Neuronal stem cell (in vitro differentiated cells): ENCODE data around the gene CEP295NL.
A peak's percentile ranks its signal among the peaks of the same experiment; 100 is the strongest.

ENCODE experiments used
- DNase-seq: peaks from one replicate; pipeline ENCODE4 v3.0.0-alpha.2; 2013; ENCODE audit warnings: low spot score
- H2AFZ ChIP-seq: one replicate; pipeline ENCODE4 v1.6.1; 2013; ENCODE audit warnings: mild to moderate bottlenecking, low read length, inconsistent platforms
- H2AK5ac ChIP-seq: 2 replicates; pipeline ENCODE4 v1.6.1; 2013; ENCODE audit warnings: low read depth, mild to moderate bottlenecking, inconsistent platforms, low read length, moderate library complexity, mixed read lengths
- H2BK120ac ChIP-seq: 2 replicates; pipeline ENCODE4 v1.6.1; 2013; ENCODE audit warnings: low read depth, mild to moderate bottlenecking, inconsistent platforms, low read length, moderate library complexity, mixed read lengths
- H2BK12ac ChIP-seq: one replicate; pipeline ENCODE4 v1.6.1; 2013; ENCODE audit warnings: low read length, inconsistent platforms
- H2BK15ac ChIP-seq: 2 replicates; pipeline ENCODE4 v1.6.1; 2013; ENCODE audit warnings: mild to moderate bottlenecking, low read length, inconsistent platforms, mixed read lengths
- H2BK5ac ChIP-seq: one replicate; pipeline ENCODE4 v1.6.1; 2013; ENCODE audit warnings: inconsistent platforms, mild to moderate bottlenecking, low read length, moderate library complexity
- H3K14ac ChIP-seq: one replicate; pipeline ENCODE4 v1.6.1; 2013; ENCODE audit warnings: low read length, inconsistent platforms
- H3K18ac ChIP-seq: 2 replicates; pipeline ENCODE4 v1.6.1; 2013; ENCODE audit warnings: low read length, inconsistent platforms
- H3K23ac ChIP-seq: 2 replicates; pipeline ENCODE4 v1.6.1; 2013; ENCODE audit warnings: low read depth, mild to moderate bottlenecking, mixed read lengths, low read length, inconsistent platforms; ENCODE audit not compliant: poor library complexity
- H3K27ac ChIP-seq: replicated peaks from 3 replicates; pipeline ENCODE4 v1.5.1; 2013; ENCODE audit warnings: low read length, inconsistent platforms
- H3K27me3 ChIP-seq, 3 experiments: 2 replicates each; pipeline ENCODE4 v1.6.1; 2013; ENCODE audit warnings: low read length in 3 of 3, mild to moderate bottlenecking in 2 of 3, inconsistent platforms in 1 of 3, low read depth in 1 of 3, mixed read lengths in 1 of 3, moderate library complexity in 1 of 3; ENCODE audit not compliant: control insufficient read depth in 3 of 3, insufficient read depth in 3 of 3
- H3K36me3 ChIP-seq, 2 donors: replicated peaks in 1 of 2; 2 replicates each; pipeline ENCODE4 v1.6.1; 2013; ENCODE audit warnings: low read length in 2 of 2; ENCODE audit not compliant: control insufficient read depth in 2 of 2, insufficient read depth in 2 of 2
- H3K4ac ChIP-seq: 2 replicates; pipeline ENCODE4 v1.6.1; 2013; ENCODE audit warnings: inconsistent platforms, mild to moderate bottlenecking, low read length, moderate library complexity
- H3K4me1 ChIP-seq, 2 donors: 1 replicate in 1 of 2; 2 replicates in 1 of 2; pipeline ENCODE4 v1.6.1; 2013; ENCODE audit warnings: low read length in 2 of 2, low read depth in 1 of 2; ENCODE audit not compliant: control insufficient read depth in 2 of 2, insufficient read depth in 1 of 2
- H3K4me2 ChIP-seq: one replicate; pipeline ENCODE4 v1.6.1; 2013; ENCODE audit warnings: mild to moderate bottlenecking, low read length, inconsistent platforms; ENCODE audit not compliant: insufficient read depth, poor library complexity, severe bottlenecking
- H3K4me3 ChIP-seq, 2 donors: 2 replicates each; pipeline ENCODE4 v1.5.1; 2013; ENCODE audit warnings: low read length in 2 of 2, mild to moderate bottlenecking in 2 of 2, inconsistent platforms in 1 of 2, moderate library complexity in 1 of 2
- H3K79me1 ChIP-seq: one replicate; pipeline ENCODE4 v1.6.1; 2013; ENCODE audit warnings: low read depth, mild to moderate bottlenecking, inconsistent platforms, low read length, moderate library complexity
- H3K9ac ChIP-seq: one replicate; pipeline ENCODE4 v1.6.1; 2013; ENCODE audit warnings: mild to moderate bottlenecking, low read depth, low read length, inconsistent platforms; ENCODE audit not compliant: poor library complexity
- H3K9me3 ChIP-seq, 2 donors: replicated peaks in 1 of 2; 2 replicates each; pipeline versions ENCODE3 to v1.6.1; 2013; ENCODE audit warnings: low read length in 2 of 2, mild to moderate bottlenecking in 2 of 2, inconsistent platforms in 1 of 2, low read depth in 1 of 2, mixed read lengths in 1 of 2, moderate library complexity in 1 of 2; ENCODE audit not compliant: control insufficient read depth in 2 of 2, insufficient read depth in 1 of 2
- H4K8ac ChIP-seq: one replicate; pipeline ENCODE4 v1.6.1; 2013; ENCODE audit warnings: low read depth, mild to moderate bottlenecking, inconsistent platforms, low read length, moderate library complexity
- H4K91ac ChIP-seq: one replicate; pipeline ENCODE4 v1.6.1; 2013; ENCODE audit warnings: low read length, low read depth, mild to moderate bottlenecking, inconsistent platforms; ENCODE audit not compliant: poor library complexity
- WGBS, 2 donors: extraction: QIAGEN DNeasy Blood & Tissue Kit; methylation state at CpG; one replicate each; pipeline ENCODE4 v1.1.7; 2013; ENCODE audit warnings: missing lambda C conversion rate in 2 of 2, mixed read lengths in 1 of 2; ENCODE audit not compliant: insufficient read length in 2 of 2, insufficient replicate concordance in 1 of 2; ENCODE audit errors: extremely low coverage in 2 of 2; 5-methylcytosine and 5-hydroxymethylcytosine counted together

Gene CEP295NL

GRCh38 chr17:78849026-78849425 lies 54.0 kb downstream of the CEP295NL start:
- H2AK5ac ChIP-seq: no peak overlapping the region
- no peak overlapping the region for H3K4me2 ChIP-seq
- H3K18ac ChIP-seq: no peak overlapping the region
- H2BK5ac ChIP-seq: no peak overlapping the region
- H2BK15ac ChIP-seq: no peak overlapping the region
- no peak overlapping the region for H4K91ac ChIP-seq
- H2BK12ac ChIP-seq: no peak overlapping the region
- H3K23ac ChIP-seq: no peak overlapping the region
- H3K4me1 ChIP-seq: no peaks in the 10 kb centered on the region
- H3K27me3 ChIP-seq: no peaks in the 10 kb centered on the region
- no peak overlapping the region for H3K27ac ChIP-seq
- DNase-seq: no peak
- no peak overlapping the region for H3K4ac ChIP-seq
- H2BK120ac ChIP-seq: no peak overlapping the region
- H3K9me3 ChIP-seq: no peaks in the 10 kb centered on the region
- H3K9ac ChIP-seq: no peak overlapping the region
- peaks cover 3 to 7% of the 10 kb centered on the region in 2 donors for H3K36me3 ChIP-seq
- H3K79me1 ChIP-seq: peaks cover 1% of the 10 kb centered on the region
- no peak overlapping the region for H3K14ac ChIP-seq
- no peak overlapping the region for H2AFZ ChIP-seq
- WGBS, 2 donors: no CpG with 5 or more reads among the region's 5 CpGs
- no peak overlapping the region for H4K8ac ChIP-seq
- H3K4me3 ChIP-seq: no peak overlapping the region

- no CpG with 5 or more reads among the region's 3 CpGs for WGBS, 2 donors
Observed at GRCh38 chr17:78847052-78847451, 55.9 kb downstream of the CEP295NL start.

GRCh38 chr17:78844301-78845005 lies 58.5 kb downstream of the CEP295NL start:
- Histone ChIP-seq H2BK12ac (no peak overlapping the region), H3K27ac (no peak overlapping the region), H3K9ac (no peak overlapping the region), H2BK5ac (no peak overlapping the region), H3K23ac (peak overlapping the region; percentile 73), H2AK5ac (no peak overlapping the region), H4K8ac (no peak overlapping the region), H2BK15ac (no peak overlapping the region), H3K27me3 (no peaks in the 10 kb centered on the region), H4K91ac (no peak overlapping the region), H3K4me1 (peaks cover 4 to 5% of the 10 kb centered on the region in 2 donors), H3K9me3 (no peaks in the 10 kb centered on the region), H3K4ac (no peak overlapping the region), H2BK120ac (no peak overlapping the region), H3K4me2 (no peak overlapping the region), H3K14ac (no peak overlapping the region), H3K79me1 (peaks cover 5% of the 10 kb centered on the region), H3K4me3 (no peak overlapping the region), H2AFZ (no peak overlapping the region), H3K36me3 (no peaks in the 10 kb centered on the region), H3K18ac (no peak overlapping the region)
- no peak for DNase-seq
- WGBS, 2 donors: 100% methylated on average over 3 of the region's 9 CpGs

More at GRCh38 chr17:78847052-78847451, 55.9 kb downstream of the CEP295NL start:
- Histone ChIP-seq H3K4me3 (no peak overlapping the region), H3K9me3 (no peaks in the 10 kb centered on the region), H3K27ac (no peak overlapping the region), H2BK5ac (no peak overlapping the region), H3K79me1 (no peaks in the 10 kb centered on the region), H2BK120ac (no peak overlapping the region), H3K23ac (no peak overlapping the region), H4K91ac (no peak overlapping the region), H4K8ac (no peak overlapping the region), H3K4ac (no peak overlapping the region), H3K4me1 (no peaks in the 10 kb centered on the region), H3K27me3 (no peaks in the 10 kb centered on the region), H3K36me3 (no peaks in the 10 kb centered on the region), H3K4me2 (no peak overlapping the region), H3K18ac (no peak overlapping the region), H2BK12ac (no peak overlapping the region), H2AK5ac (no peak overlapping the region), H2BK15ac (no peak overlapping the region), H3K14ac (no peak overlapping the region), H3K9ac (no peak overlapping the region), H2AFZ (no peak overlapping the region)
- DNase-seq: no peak

GRCh38 chr17:78842881-78843565 lies 60.0 kb downstream of the CEP295NL start:
- DNase-seq: no peak
- no CpG with 5 or more reads among the region's 10 CpGs for WGBS, 2 donors
- H3K79me1 ChIP-seq: peaks cover 7% of the 10 kb centered on the region
- H3K4ac ChIP-seq: peak overlapping the region; percentile 24
- no peak overlapping the region for H3K23ac ChIP-seq
- H3K4me1 ChIP-seq: peaks cover 4 to 11% of the 10 kb centered on the region in 2 donors
- H3K36me3 ChIP-seq: peaks cover 0 to 4% of the 10 kb centered on the region in 2 donors
- no peak overlapping the region for H4K8ac ChIP-seq
- no peak overlapping the region for H3K4me2 ChIP-seq
- H2BK15ac ChIP-seq: no peak overlapping the region
- H2AFZ ChIP-seq: no peak overlapping the region
- no peak overlapping the region for H3K27ac ChIP-seq
- no peak overlapping the region for H2BK120ac ChIP-seq
- H3K14ac ChIP-seq: no peak overlapping the region
- no peak overlapping the region for H2BK12ac ChIP-seq
- H2BK5ac ChIP-seq: no peak overlapping the region
- no peak overlapping the region for H3K9ac ChIP-seq
- H4K91ac ChIP-seq: no peak overlapping the region
- H2AK5ac ChIP-seq: no peak overlapping the region
- no peaks in the 10 kb centered on the region for H3K27me3 ChIP-seq
- no peak overlapping the region for H3K4me3 ChIP-seq
- no peaks in the 10 kb centered on the region for H3K9me3 ChIP-seq
- no peak overlapping the region for H3K18ac ChIP-seq
